ENCODE data around the gene SAG. TPM values are rescaled to one million over a fixed set of nuclear protein-coding genes. Genes with fewer than 3 reads are reported as not detected.
A peak's percentile ranks its signal among the peaks of the same experiment; 100 is the strongest.

The SAG gene
- total and polyA plus RNA-seq, 10 of the 15 experiments (the other 5 are each of a cell fraction or from before 2014, with no cell fraction given): 0.06 to 0.47 TPM; not detected in 8

Small RNA genes lying within 50 kb of the gene (small RNA-seq; reads per million reads assigned to genes)
- gene RF00019: not detected
- 138 reads per million, percentile 99 among the genes with 10 or more reads in this experiment for gene SCARNA5
- 139 reads per million, percentile 99 among the genes with 10 or more reads in this experiment for gene SCARNA6

Other genes starting within 250 kb of the SAG start
- 66.2 and 89.5 TPM in 2 replicates for gene INPP5D, start 247.5 kb upstream of the SAG start, total RNA-seq (2014; rRNA removed)
- 64.9 and 74.6 TPM in 2 replicates for gene INPP5D, start 247.5 kb upstream of the SAG start, total RNA-seq (2014; rRNA removed; fragmentation: Illumina TruSeq; extraction: Trizol)
- 126 and 139 TPM in 2 replicates for gene INPP5D, start 247.5 kb upstream of the SAG start, total RNA-seq (2021)
- 24.3 and 43.0 TPM in 2 replicates for gene INPP5D, start 247.5 kb upstream of the SAG start, polyA plus RNA-seq (2011; rRNA removed)
- gene INPP5D, start 247.5 kb upstream of the SAG start, polyA plus RNA-seq (2014; fragmentation: Illumina TruSeq; extraction: Trizol): 78.1 and 101 TPM in 2 replicates
- gene INPP5D, start 247.5 kb upstream of the SAG start, polyA plus RNA-seq (2014; fragmentation: Nextera tagmentation; extraction: Ambion mirVana): 10 to 100 TPM; 11.8 to 19.4 TPM
- 88.1 and 102 TPM in 2 replicates for gene INPP5D, start 247.5 kb upstream of the SAG start, polyA plus RNA-seq (2014; rRNA removed)
- 100 to 1,000 TPM; 101 to 104 TPM for gene INPP5D, start 247.5 kb upstream of the SAG start, polyA plus RNA-seq (2016; fragmentation: Nextera tagmentation; extraction: Ambion mirVana)
- 16.9 and 20.1 TPM in 2 replicates for gene ATG16L1, start 56.1 kb upstream of the SAG start, total RNA-seq (2014; rRNA removed)
- 16.3 and 17.3 TPM in 2 replicates for gene ATG16L1, start 56.1 kb upstream of the SAG start, total RNA-seq (2014; rRNA removed; fragmentation: Illumina TruSeq; extraction: Trizol)
- gene ATG16L1, start 56.1 kb upstream of the SAG start, total RNA-seq (2021): 25.1 and 26.6 TPM in 2 replicates
- gene ATG16L1, start 56.1 kb upstream of the SAG start, polyA plus RNA-seq (2011; rRNA removed): 18.0 and 21.0 TPM in 2 replicates
- gene ATG16L1, start 56.1 kb upstream of the SAG start, polyA plus RNA-seq (2014; fragmentation: Illumina TruSeq; extraction: Trizol): 13.3 and 13.5 TPM in 2 replicates
- 1 to 10 TPM; 5.2 to 7.8 TPM for gene ATG16L1, start 56.1 kb upstream of the SAG start, polyA plus RNA-seq (2014; fragmentation: Nextera tagmentation; extraction: Ambion mirVana)
- gene ATG16L1, start 56.1 kb upstream of the SAG start, polyA plus RNA-seq (2014; rRNA removed): 20.6 and 27.5 TPM in 2 replicates
- gene ATG16L1, start 56.1 kb upstream of the SAG start, polyA plus RNA-seq (2016; fragmentation: Nextera tagmentation; extraction: Ambion mirVana): 10 to 100 TPM; 13.8 to 14.9 TPM
- 22.6 and 29.2 TPM in 2 replicates for gene DGKD, start 46.7 kb downstream of the SAG start, total RNA-seq (2014; rRNA removed)
- gene DGKD, start 46.7 kb downstream of the SAG start, total RNA-seq (2014; rRNA removed; fragmentation: Illumina TruSeq; extraction: Trizol): 25.2 and 25.6 TPM in 2 replicates
- gene DGKD, start 46.7 kb downstream of the SAG start, total RNA-seq (2021): 81.9 and 82.7 TPM in 2 replicates
- gene DGKD, start 46.7 kb downstream of the SAG start, polyA plus RNA-seq (2011; rRNA removed): 12.0 and 15.4 TPM in 2 replicates
- gene DGKD, start 46.7 kb downstream of the SAG start, polyA plus RNA-seq (2014; fragmentation: Illumina TruSeq; extraction: Trizol): 18.6 and 28.5 TPM in 2 replicates
- 1 to 10 TPM; 2.7 to 3.1 TPM for gene DGKD, start 46.7 kb downstream of the SAG start, polyA plus RNA-seq (2014; fragmentation: Nextera tagmentation; extraction: Ambion mirVana)
- 53.5 and 57.9 TPM in 2 replicates for gene DGKD, start 46.7 kb downstream of the SAG start, polyA plus RNA-seq (2014; rRNA removed)
- gene DGKD, start 46.7 kb downstream of the SAG start, polyA plus RNA-seq (2016; fragmentation: Nextera tagmentation; extraction: Ambion mirVana): 10 to 100 TPM; 29.2 to 32.1 TPM